OCI-LY3 (cell line): ENCODE results near the gene ATP6V1G2.

Experiments used
- H2AFZ ChIP-seq: fragments of 200-600, 300-600 bp; shearing (Covaris generic); 2 replicates; pipeline ENCODE4 v1.6.0; 2014; ENCODE audit warnings: antibody characterized with exemption, low read depth, low read length
- H3K27ac ChIP-seq: fragments of 200-600, 300-600 bp; sonication (generic); 2 replicates; pipeline ENCODE4 v1.5.1; 2014; ENCODE audit warnings: mild to moderate bottlenecking, low read length, moderate library complexity, mixed read lengths
- H3K27me3 ChIP-seq: fragments of 200-600, 300-600 bp; sonication (generic); 2 replicates; pipeline ENCODE4 v1.6.1; 2014; ENCODE audit warnings: low read depth, low read length, mixed read lengths
- H3K36me3 ChIP-seq: fragments of 200-600, 300-600 bp; sonication (generic); replicated peaks from 2 replicates; pipeline ENCODE3; 2014; ENCODE audit warnings: low read depth, low read length, mixed read lengths
- H3K4me1 ChIP-seq: fragments of 300-600, 200-600 bp; sonication (generic); 2 replicates; pipeline ENCODE4 v1.6.1; 2014; ENCODE audit warnings: low read length, mixed read lengths
- H3K4me2 ChIP-seq: fragments of 200-600, 300-600 bp; sonication (generic); 2 replicates; pipeline ENCODE4 v1.6.1; 2014; ENCODE audit warnings: low read length, mixed read lengths
- H3K4me3 ChIP-seq: fragments of 300-600, 200-600 bp; sonication (generic); 2 replicates; pipeline ENCODE4 v1.5.1; 2014; ENCODE audit warnings: antibody characterized with exemption, mild to moderate bottlenecking, low read length, moderate library complexity
- H3K79me2 ChIP-seq: fragments of 300-600, 200-600 bp; shearing (Covaris generic); 2 replicates; pipeline ENCODE4 v1.6.1; 2014; ENCODE audit warnings: mild to moderate bottlenecking, low read length, mixed read lengths
- H3K9ac ChIP-seq: fragments of 300-600, 200-600 bp; shearing (Covaris generic); 2 replicates; pipeline ENCODE4 v1.6.0; 2014; ENCODE audit warnings: mild to moderate bottlenecking, low read length, moderate library complexity
- H3K9me3 ChIP-seq: fragments of 200-600, 300-600 bp; shearing (Covaris generic); 2 replicates; pipeline ENCODE4 v1.6.1; 2014; ENCODE audit warnings: low read length, mixed read lengths; ENCODE audit not compliant: insufficient read depth
- H4K20me1 ChIP-seq: fragments of 200-600, 300-600 bp; sonication (generic); 2 replicates; pipeline ENCODE4 v1.6.1; 2016; ENCODE audit warnings: low read length, mixed read lengths; ENCODE audit not compliant: insufficient read depth
- CTCF ChIP-seq: fragments of 200-600, 300-600 bp; sonication (generic); IDR thresholded peaks from 2 replicates; pipeline ENCODE4 v1.5.1; 2014; ENCODE audit warnings: antibody characterized with exemption, low read length, low read depth
- EZH2phosphoT487 ChIP-seq: fragments of 200-600 bp; shearing (Covaris generic); IDR thresholded peaks from 2 replicates; pipeline ENCODE4 v1.6.1; 2018; ENCODE audit warnings: antibody characterized with exemption, mixed run types, low read depth

ATP6V1G2 gene

DNA sequence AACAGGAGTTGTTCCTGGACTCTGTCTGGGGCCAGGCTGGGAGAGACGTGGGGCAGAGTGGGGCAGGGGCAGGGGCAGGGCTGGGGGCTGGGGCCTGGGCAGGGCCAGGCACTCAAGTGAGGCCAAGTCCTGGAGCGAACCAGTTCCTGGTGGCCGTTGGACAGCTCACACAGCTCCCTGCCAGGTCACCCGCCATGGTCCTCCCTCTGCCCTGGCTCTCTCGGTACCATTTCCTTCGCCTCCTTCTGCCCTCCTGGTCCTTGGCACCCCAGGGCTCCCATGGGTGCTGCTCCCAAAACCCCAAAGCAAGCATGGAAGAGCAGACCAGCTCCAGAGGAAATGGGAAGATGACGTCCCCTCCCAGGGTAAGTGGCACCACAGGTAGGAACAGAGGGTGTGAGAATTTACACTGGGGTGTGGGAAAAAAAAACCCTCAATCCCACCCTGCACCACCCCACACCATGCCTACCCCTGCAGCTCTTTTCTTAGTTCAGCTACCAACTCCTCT, 17.5 kb downstream of the ATP6V1G2 start, which contains the start of gene MCCD1:
TSS of gene MCCD1 (plus strand) at position 142 of the 508 bp plus-strand sequence. CDS start at position 195, 53 bp downstream.
- Histone ChIP-seq H3K79me2 (no peaks in the 10 kb centered on the region), H3K9ac (no peak within 1 kb of the TSS), H3K36me3 (peaks cover 19% of the 10 kb centered on the region), H3K4me3 (no peak within 1 kb of the TSS), H3K4me2 (no peak within 1 kb of the TSS), H3K9me3 (no peaks in the 10 kb centered on the region), H3K4me1 (no peaks in the 10 kb centered on the region), H3K27me3 (no peaks in the 10 kb centered on the region), H3K27ac (no peak within 1 kb of the TSS), H4K20me1 (peaks cover 20% of the 10 kb centered on the region), H2AFZ (no peak within 1 kb of the TSS)
- no peak for TF ChIP-seq CTCF
- TF ChIP-seq EZH2phosphoT487 = no peak

DNA sequence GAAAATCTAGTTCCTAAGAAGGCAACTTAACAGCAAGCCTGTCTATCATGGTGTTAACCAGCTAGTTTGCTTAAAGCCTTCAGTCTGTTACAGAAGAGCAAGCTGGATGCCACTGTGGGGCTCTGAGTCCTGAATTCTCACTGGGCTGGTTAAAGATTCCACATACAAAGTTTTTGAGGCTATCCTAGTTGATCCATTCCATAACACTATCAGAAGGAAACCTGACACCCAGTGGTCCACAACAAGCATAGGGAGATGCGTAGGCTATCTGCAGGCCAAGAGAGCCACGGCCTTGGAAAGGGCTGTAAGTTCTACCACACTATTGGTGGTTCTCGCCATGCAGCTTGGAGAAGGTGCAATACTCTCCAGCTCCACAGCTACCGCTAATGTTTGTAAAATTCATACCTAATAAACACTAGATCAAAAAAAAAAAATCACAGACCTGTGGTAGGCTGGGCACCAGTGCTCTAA, 18.1 kb downstream of the ATP6V1G2 start:
- Histone ChIP-seq H3K9ac (no peak overlapping the region), H3K36me3 (peaks cover 15% of the 10 kb centered on the region), H2AFZ (no peak overlapping the region), H3K27ac (no peak overlapping the region), H3K27me3 (no peaks in the 10 kb centered on the region), H4K20me1 (peaks cover 19% of the 10 kb centered on the region), H3K4me3 (no peak overlapping the region), H3K9me3 (no peaks in the 10 kb centered on the region), H3K4me2 (no peak overlapping the region), H3K79me2 (no peaks in the 10 kb centered on the region), H3K4me1 (no peaks in the 10 kb centered on the region)
- TF ChIP-seq CTCF = no peak

DNA sequence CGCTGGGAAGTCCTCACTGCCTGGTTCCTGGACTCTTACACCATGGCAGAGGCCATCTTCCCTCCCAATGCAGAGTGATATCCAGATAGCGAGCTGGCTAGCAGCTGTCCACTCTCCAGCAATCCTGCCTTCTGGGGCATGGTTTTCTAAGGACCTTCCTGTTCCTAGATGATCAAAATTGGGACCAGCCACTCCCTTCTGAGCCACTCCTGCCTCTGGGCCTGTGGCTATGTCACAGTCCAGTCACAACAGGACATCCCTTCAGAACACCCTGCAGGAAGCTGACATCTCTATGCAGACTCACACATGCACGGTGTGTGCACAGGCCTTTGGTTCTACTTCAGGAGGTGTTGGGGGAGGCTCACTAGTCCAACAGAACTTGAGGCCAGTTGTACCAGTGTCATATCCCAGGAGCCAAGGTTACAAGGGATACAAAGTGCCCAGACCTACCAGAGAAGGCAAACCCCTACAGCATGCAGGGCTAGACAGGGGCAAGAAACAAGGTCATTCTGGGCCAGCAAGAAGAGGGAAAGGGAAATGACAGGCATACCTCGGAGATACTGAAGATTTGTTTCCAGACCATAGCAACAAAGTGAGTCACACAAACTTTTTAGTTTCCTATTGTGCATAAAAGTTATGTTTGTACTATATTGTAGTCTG, 20.3 kb downstream of the ATP6V1G2 start:
- H3K36me3 ChIP-seq = peaks cover 4% of the 10 kb centered on the region
- no peaks in the 10 kb centered on the region for H3K9me3 ChIP-seq
- no peak for TF ChIP-seq EZH2phosphoT487
- TF ChIP-seq CTCF = no peak
- H3K4me3 ChIP-seq = no peak overlapping the region
- H3K4me2 ChIP-seq = no peak overlapping the region
- peaks cover 11% of the 10 kb centered on the region for H4K20me1 ChIP-seq
- no peak overlapping the region for H3K9ac ChIP-seq
- H2AFZ ChIP-seq = no peak overlapping the region
- no peaks in the 10 kb centered on the region for H3K79me2 ChIP-seq
- no peak overlapping the region for H3K27ac ChIP-seq
- H3K27me3 ChIP-seq = no peaks in the 10 kb centered on the region
- H3K4me1 ChIP-seq = no peaks in the 10 kb centered on the region

DNA sequence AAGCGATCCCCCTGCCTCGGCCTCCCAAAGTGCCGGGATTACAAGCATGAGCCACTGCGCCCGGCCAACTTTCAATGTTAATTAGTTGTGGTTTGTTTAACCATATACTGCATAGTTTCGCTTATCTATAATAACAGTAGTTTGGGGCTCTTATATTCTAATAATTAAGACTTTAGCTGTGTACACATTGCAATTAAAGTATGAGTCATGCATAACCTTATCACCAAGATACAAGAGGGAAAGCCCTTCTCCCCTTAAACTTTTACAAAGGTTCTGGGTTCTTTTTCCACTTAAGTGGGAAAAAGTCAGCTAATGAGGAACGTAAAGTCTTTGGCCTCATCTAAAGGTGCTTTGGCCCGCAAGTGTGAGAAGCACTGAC, 20.9 kb downstream of the ATP6V1G2 start:
- H3K4me2 ChIP-seq = no peak overlapping the region
- no peaks in the 10 kb centered on the region for H3K36me3 ChIP-seq
- H2AFZ ChIP-seq = no peak overlapping the region
- TF ChIP-seq EZH2phosphoT487 (no peak), CTCF (no peak)
- H3K9me3 ChIP-seq = no peaks in the 10 kb centered on the region
- H3K79me2 ChIP-seq = no peaks in the 10 kb centered on the region
- H3K4me3 ChIP-seq = no peak overlapping the region
- no peaks in the 10 kb centered on the region for H3K27me3 ChIP-seq
- H3K4me1 ChIP-seq = no peaks in the 10 kb centered on the region
- H4K20me1 ChIP-seq = peaks cover 8% of the 10 kb centered on the region
- H3K27ac ChIP-seq = no peak overlapping the region
- no peak overlapping the region for H3K9ac ChIP-seq
